ENCODE measurements around the gene SPSB1.

The SPSB1 gene

GRCh38 chr1:9413071-9413876, 120.6 kb downstream of the SPSB1 start:
- in situ Hi-C loops (cut with MboI; ENCODE audit: low sequenced_read_pairs) = no loop called here

- in situ Hi-C loops (cut with MboI; ENCODE audit: low sequenced_read_pairs) = no loop called here
Measured at GRCh38 chr1:9413877-9414213, 121.2 kb downstream of the SPSB1 start.

GRCh38 chr1:9416506-9416905, 123.8 kb downstream of the SPSB1 start:
- in situ Hi-C loops (cut with MboI; ENCODE audit: low sequenced_read_pairs) = no loop called here

- in situ Hi-C loops (cut with MboI; ENCODE audit: low sequenced_read_pairs) = no loop called here
Measured at GRCh38 chr1:9416918-9417500, 124.3 kb downstream of the SPSB1 start.

- in situ Hi-C loops (cut with MboI; ENCODE audit: low sequenced_read_pairs) = no loop called here
Measured at GRCh38 chr1:9417695-9418094, 125.0 kb downstream of the SPSB1 start.

- in situ Hi-C loops (cut with MboI; ENCODE audit: low sequenced_read_pairs) = no loop called here
Measured at GRCh38 chr1:9418851-9419250, 126.2 kb downstream of the SPSB1 start.

Measured in HL-60/S4 treated with phorbol 12-myristate 13-acetate at 8.2 ng/mL for 4 days and 3 days (cell line).